CD4-positive, alpha-beta T cell treated with Interleukin-4 for 1 hour (primary cell): ENCODE data around the gene IFIH1.

Source experiments
- DNase-seq, 2 donors: peaks; one replicate each; pipeline ENCODE4 v3.0.0-alpha.2; 2020 to 2022

Gene IFIH1

DNA sequence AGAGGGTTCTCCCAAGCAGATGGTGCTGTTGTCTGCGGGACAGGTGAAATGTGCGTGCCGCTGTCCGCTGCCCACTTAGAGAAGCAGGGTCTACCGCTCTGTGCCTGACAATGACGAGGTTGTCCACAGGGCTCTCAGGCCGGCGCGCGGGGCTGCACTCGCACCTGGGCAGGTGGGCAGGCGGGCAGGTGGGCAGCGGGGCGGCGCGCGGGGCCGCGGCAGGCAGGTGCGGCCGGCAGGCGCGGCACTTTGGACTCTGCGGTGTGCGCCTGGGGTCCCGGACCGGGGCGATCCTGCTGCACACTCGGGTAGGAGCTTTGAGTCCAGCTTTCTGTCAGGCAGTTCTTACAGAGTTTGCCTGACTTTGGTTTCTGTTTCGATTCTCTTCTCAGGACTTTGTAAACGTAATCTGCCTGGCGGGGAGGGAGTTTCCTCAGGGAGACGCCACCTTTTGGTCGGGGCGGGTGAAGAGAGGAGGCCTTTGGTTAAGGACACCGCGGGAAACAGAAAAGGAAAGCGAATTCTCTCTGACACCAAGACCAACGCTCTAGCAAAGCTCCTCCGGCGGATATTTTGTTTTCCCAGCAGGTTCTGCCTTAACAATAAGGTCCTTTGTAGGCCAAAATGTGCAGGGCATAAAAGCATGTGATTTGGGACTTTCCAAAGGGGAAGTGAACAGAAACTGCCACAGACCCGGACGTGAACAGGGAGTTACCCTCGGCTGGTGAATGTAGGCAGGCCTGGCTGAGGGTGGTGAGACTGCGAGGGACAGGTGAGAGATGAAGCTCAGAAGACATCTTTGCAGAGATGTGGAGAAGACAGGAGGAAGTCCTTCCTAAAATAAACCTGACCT lies at the start of gene IFIH1:
IFIH1 (minus strand) TSS at position 357 of the 853 bp plus-strand sequence. CDS start 377 bp downstream, outside the sequence.
- peak; percentile 89 to 91 for DNase-seq

DNA sequence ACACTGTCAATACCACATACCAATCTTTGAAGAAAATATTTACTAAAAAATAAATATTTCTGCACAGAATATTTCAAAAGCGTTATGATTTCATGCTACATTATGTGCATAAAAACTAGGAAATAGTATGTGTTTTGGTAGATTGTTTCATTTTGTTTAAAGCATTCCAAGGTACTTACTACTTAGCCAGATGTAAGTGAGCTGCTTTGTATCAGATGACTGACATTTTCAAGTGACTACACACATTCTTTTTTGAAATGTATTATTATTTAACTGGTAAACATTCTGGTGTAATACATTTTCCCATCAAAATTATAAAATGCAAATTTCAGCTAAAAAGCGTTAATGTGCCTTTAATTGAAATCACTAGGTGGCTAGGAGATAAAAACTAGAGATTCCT lies 46.9 kb upstream of the IFIH1 start:
- DNase-seq = no peak

DNA sequence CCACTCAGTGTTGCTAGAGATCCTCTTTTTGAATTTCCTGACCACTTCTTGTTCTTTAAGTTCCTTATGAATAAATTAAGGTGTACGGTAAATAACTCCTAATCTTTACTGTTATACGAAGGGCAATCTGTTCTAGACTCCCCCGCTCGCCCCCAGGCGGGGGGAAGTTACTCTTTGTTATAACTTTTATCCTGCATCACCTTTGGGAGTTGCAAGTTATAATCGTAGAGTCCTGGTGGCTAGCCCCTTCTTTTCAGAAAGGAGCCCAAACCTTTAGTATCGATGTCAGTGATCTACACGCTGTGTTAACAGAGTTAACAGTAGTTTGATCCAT lies 26.1 kb upstream of the IFIH1 start:
- no peak for DNase-seq

DNA sequence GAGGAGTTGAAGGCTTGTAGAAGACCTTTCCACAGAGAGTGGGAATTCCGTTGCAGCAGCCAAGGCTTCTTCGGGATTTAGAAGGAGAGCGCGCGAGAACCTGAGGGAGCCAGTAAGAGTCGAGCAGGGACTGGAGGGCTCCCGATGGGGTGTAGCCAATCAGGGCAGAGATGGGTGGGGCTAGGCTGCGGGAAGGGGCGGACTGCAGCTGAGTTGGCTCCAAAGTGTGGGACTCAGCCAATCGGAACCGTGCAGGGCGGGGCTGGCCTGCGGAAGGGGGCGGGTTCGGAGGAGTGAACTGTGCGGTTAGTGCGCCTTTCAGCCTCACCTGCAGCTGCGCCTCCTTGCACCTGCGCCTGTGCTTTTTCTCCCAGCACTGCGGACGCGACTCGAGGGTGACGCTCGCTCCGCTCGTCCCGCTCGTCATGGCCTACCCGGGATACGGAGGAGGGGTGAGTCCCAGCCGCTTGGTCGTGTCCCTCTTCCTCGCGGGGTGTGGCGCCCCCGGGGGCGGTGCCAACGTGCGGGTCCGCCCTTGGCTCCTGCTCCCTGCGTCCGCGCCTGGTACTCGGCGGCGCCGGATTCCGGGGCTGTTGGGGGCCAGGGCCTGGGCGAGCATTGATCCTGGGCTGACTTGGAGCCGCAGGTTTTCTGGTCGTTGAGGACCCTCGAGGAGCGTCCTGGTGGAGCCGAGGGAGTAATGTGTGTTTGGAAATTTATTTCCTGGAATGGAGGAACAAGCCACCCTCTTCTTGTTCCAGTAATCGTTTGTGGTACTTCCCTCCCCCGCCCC lies 25.5 kb upstream of the IFIH1 start, which contains the start of gene GCA:
GCA (plus strand) TSS at position 309 of the 793 bp plus-strand sequence; CDS start at position 426, 117 bp downstream.
- DNase-seq = peak; percentile 97 to 98

DNA sequence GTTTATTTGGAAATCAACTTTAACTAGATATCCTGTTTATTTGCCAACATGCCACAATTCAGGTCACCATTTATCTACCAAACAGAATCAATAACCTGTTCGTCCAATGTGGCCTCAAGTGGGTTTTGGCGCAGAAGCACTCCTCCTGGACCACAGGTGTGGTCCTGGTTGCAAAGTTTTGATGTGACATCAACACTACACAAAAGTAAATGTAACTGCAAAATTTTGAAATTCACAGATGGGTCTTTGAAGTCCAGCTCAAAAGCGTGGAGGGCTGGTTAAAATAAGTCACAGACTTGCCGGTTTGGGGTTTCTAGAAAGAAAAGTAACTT lies 25.0 kb upstream of the IFIH1 start:
- DNase-seq = no peak

DNA sequence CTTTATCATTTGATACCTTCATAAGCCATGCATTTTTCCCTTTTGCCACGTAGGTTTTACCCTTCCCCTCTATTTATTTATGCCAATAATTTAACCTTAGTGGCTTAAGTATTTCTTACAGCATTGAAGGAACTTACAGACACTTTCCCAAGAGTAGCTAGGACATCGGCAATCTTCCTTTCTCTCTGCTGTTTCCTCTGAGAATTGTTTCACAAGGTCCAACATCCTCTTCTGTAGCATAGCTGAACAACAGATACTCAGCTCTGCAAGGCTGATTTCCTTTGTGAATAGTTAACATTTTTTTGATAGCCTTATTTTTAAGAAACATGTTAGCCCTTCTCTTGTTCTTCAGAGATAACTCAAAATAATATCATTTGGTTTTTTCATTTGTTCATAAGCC lies 24.4 kb upstream of the IFIH1 start:
- no peak for DNase-seq

DNA sequence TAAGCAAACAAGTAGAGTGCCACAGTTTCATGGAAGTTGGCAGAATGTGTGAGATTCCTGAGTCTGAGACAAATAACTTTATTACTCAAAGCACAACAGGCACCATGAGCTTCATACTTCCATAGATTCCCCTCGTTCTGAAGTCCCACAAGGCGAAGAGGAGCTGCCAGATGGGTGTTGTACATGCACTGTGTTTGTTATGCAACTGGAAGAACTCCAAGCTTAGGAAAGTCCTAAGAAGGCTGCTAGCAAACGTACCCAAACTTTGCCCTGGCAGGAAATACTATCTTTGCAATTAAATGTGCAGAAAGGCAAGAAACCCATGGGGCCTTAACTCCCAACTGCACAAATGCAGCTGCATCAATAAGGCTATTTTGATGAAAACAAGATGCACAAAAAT lies 23.8 kb upstream of the IFIH1 start:
- DNase-seq = no peak

DNA sequence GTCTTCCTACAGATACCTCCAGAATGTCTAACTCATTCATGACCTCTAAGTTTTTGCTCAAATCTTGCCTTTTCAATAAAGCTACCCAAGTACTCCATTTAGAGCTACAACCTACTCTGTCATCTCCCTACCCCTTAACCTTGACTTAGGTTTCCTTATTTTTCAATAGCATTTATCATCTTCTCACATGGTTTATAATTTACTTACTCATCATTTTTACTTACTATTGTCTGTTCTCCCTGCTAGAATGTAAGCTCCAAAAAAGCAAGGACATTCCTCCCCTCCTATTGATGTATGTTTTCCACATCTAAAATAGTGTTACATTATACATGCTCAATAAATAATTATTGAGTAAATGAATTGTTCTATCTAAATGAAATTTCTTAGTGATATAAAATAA lies 22.3 kb upstream of the IFIH1 start:
- no peak for DNase-seq

DNA sequence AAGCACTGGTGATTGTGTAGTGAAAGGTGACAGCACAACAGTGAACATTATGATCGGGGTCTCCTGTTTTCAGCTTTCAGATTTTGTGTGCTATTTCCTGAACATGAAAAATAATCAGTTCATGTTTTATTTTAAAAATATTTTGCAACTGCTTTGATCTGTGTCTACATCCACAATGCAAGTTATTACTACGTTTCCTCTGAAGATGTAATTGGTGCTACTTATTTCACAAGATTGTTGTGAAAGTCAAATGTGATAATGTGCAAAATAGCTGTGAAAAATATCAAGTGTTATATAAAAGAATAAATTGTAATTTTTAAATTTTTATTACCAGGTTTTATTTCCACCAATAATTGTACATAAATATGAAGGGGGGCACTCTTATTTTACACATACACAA lies 19.4 kb upstream of the IFIH1 start:
- DNase-seq = no peak

DNA sequence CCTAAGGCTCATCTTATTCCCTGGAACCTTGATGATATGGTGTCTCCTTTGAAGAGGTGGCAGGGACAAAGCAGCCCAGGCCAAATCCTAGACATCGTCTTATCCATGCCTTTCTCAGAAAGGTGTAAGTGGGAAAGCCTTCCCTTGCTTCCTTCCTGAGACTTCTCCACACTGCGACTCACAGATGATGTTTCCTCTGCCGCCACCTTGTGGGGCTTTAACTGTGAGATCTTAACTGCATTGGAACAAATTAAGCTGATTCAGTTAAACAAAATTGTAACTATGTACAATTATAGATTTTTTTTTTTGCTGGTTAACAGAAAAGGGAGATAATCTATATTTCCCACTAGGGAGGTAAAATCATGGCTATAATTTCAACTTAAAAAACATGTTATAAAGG lies 15.5 kb upstream of the IFIH1 start:
- peak; percentile 25 to 26 for DNase-seq

DNA sequence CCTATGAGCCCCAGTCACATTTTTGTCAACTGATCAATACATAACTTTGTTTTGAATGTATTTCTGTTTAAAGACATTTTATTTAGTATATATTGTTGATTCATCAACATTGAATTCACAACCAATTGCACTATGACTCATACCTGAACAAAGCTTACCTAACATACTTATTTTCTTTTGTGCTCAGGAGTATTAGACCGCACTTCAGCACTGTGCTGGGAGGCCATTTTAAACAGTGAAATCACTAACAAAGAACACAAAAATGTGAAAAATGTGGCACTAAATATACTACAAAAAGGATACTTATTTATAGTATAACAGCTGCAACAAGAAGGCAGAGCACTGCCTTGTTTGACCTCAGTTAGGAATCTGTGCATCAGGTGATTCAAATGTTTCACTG lies 12.4 kb upstream of the IFIH1 start:
- no peak for DNase-seq

DNA sequence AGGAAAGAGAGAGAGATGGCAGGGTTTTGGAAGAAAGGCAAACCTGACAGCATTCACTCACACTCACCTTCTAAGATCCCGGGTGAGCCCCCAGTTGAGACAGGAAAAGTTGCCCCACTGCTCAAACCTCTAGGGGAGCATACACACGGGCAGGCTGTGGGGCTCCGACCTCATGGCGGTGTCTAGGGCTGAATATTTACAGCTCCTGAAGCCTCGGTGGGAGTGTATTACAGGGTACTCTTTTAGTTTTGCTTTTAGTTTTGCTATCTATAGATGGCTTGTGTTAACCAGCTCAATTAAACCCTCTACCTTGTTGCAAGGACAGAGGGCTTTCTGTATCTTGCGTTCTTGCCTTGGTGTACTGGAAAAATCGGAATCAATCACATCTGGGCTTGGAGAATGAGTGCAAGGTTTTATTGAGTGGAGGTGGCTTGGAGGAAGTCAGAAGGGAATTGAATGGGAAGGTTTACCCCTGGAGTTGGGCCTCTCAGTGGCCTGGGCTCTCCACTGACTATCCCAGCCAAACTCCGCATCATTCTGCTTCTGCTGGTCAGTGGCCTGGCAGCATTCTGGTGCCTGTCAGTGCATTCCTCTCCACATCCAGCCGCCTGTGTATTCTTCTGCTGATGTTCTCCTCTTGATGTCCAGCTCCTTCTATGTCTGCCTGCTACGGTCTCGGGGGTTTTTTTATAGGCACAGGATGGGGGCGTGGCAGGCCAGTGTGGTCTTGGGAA lies 10.1 kb upstream of the IFIH1 start:
- DNase-seq = no peak

DNA sequence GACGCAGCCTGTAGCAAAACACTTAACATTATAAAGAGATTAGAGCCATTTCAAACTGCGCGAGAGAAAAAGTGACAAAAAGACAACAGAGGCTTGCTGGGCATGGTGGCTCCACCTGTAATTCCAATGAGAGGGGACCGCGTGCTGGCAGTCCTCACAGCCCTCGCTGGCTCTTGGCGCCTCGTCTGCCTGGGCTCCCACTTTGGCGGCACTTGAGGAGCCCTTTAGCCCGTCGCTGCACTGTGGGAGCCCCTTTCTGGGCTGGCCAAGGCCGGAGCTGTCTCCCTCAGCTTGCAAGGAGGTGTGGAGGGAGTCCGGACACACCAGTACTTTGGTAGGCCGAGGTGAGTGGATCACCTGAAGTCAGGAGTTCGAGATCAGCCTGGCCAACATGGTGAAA lies 9.3 kb upstream of the IFIH1 start:
- DNase-seq = no peak

DNA sequence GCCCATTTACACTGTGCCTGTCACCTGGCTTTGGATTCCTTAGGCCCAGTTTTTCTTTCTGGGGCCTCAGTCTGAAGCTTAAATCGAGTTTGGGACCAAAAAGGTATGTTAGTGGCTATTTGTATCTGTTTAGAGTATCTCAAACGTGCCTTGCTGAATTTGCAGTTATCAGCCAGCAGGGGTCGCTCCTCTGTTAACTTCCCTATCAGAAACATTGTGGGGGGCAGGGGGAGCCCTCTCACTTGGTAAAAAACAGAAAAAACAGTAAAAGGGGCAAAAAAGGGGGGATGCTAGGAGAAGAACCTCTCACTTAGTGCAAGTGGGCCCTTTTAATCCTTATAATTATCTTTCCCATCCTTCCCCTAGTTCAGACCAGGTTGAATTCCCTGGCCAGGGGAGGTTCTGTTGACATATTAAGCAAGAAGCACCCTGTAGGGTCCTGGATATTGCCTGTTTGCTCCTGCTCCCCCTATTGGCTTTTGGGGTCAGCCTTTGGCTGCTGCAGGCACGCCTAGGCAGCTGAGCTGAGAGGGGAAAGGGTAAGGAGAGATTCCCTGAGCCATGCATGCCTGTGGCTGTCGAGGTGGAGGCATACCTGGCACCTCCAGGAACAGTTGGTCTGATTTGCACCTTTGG lies 8.8 kb upstream of the IFIH1 start:
- DNase-seq = peak; percentile 23 to 31

DNA sequence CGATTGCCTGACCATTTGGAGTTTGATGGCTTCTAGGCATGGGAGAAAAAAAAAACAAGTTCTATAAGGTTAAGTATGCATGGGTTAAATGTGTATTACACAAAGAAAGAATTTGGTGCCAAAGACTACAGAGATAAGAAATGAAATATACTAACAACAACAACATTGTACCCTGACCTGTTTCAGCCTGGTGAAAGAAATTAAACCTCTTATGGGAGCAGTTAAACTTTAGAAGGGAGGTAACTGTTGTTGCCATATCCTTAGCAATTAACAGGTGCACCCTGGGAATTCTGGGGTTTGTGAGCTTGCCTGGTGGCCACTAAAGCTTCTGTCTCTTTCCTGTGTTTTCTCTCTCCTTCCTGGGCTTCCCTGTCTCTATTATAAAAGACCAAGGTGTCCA lies 6.5 kb upstream of the IFIH1 start:
- no peak for DNase-seq

DNA sequence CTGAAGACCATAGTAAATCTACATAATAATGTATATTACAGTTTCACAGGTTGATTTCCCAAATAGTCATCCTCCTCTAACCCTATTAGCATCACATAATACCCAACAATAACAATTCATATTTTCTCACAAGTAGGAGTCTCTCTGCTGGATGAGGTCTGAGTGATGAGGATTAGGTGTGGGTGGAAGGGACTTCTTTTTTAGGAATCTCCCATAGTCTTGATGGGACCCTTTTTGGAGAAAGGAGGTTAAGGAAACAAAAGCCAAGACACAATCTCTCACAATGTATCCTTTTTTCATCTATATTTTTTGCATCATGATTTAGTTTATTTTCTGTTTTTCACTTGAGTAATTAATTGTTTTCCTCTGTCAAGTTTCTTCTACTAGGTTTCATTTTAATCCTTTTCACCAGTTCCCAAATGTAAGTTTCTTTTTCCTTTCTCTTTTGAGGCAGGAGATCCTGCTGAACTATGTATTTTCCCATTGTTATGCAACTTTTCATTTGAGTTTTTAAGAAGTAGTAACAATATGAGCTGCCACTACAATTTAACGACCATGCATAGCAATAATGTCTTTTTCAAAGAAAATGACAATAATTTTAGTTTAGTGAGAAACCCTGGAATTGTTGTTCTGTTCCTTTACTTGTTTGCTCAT lies 2.5 kb upstream of the IFIH1 start:
- DNase-seq = no peak

DNA sequence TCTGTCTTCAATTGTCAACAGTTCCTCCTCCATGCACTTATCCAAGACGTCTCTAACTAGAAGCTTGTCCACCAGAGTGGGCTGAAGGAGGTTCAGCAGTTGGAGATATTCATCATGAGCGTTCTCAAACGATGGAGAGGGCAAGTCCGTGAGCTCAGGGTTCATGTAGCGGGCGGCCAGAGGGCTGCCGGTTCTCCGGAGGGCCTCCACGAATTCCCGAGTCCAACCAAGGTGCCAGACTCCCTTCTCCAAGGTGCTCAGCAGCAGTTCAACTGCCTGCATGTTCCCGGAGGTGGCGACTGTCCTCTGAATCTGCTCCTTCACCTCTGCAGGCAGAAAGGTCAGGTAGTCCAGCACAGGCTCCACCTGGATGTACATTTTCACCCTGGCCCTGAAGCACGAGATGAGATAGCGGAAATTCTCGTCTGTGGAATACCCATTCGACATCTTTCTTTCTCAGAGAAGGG lies 590 bp downstream of the IFIH1 start:
- DNase-seq = peak in 1 of 2 donors; percentile 14

DNA sequence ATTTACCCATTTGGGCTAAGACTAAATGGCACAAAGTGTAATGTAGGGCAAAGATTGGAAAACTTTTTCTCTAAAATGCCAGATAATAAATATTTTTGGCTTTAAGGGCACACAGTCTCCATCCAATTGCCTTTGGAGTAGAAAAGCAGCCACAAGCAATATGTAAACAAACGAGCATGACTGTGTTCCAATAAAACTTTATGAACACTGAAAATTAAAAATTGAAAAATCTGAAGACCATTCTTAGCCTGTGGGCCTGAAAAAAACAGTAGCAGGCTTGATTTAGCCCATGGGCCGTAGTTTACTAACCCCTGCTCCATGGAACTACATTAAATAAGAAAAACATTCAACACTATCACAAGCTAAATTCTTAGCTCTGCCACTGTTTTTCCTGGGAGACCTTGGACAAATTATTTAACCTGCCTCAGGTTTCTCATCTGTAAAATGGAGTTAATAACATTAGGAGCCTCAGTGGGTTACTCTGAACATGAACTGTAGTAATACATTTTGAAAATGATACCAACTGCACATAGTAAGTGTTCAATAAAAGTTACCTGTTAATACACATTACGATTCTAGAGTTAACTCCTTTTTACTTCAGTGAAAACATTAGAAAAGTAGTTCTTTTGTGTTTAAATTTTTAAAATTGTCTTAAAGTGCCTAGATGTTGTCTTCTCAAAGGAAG lies 1.3 kb downstream of the IFIH1 start:
- peak in 1 of 2 donors; percentile 24 for DNase-seq

DNA sequence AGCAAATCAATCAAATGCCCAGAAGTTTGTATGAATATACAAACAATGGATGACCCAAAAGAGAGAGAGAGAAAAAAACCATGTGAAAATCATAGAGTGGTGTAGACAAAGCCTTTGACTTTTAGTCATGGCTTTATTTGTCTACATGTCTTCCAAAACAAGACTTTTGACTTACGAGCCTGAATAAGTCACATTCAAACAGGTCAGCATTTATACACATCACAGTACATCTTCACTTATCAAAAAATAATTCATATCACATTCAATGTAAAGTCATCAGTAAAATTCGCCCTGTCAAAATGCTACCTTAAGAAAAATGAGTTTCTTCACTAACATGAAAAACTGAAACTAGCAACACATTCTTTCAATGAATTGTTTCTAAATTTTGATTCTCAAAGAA lies 1.9 kb downstream of the IFIH1 start:
- no peak for DNase-seq

DNA sequence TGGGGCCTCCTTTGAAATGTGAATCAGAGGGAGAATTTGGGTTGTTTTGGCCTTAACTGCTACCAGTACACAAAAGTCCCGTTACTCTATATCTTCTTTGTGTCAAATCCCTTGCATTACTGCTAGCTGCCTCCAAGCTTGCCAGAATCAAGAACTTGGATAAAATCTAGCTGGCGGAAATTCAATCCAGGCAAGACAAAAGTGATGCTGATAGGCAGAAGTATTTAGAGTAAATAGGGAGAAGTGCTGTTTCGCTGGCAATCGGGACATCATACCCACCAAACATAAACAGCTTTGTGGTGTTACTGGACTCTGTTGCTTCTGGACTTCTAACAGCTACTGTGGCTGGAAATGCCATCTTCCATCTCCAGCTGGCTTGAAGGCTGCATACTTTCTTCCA lies 2.5 kb downstream of the IFIH1 start:
- no peak for DNase-seq

DNA sequence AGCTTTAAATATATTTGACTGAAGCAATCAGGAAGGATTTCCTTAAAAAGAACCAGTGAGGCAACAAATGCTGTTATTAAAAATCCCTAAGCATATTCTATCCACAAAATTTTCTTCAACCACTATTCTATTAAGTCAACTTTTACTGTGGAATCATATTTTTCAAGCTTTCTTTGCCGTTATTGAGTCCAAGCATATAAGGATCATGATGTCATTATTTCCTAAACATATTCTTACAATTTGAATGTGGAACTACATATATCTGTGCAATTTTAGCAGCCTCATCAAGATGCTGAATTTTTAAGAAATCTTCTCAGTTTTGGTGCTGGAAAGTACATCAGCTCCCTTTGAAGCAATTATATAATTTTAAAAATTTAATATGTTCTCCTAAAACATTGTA lies 5.6 kb downstream of the IFIH1 start:
- DNase-seq = no peak
